SK-N-SH treated with all-trans-retinoic acid at 6 μM for 48 hours (cell line): ENCODE results near the gene EPN3.

ENCODE experiments used
- ATAC-seq: fragments of 200-7000 bp; cut with Tn5 transposase; 3 replicates; pipeline ENCODE4 v1.9.1; 2020; ENCODE audit warnings: mild to moderate bottlenecking, moderate library complexity
- ARNTL ChIP-seq: fragments of 450-650 bp; formaldehyde crosslinking; IDR thresholded peaks from 2 replicates; pipeline ENCODE4 v1.5.0; 2020; ENCODE audit warnings: low read depth, mild to moderate bottlenecking, moderate library complexity, borderline replicate concordance
- BACH2 ChIP-seq: fragments of 250-450 bp; sonication (Bioruptor Pico); IDR thresholded peaks from 2 replicates; pipeline ENCODE4 v1.9.0; 2021; ENCODE audit warnings: mild to moderate bottlenecking, borderline replicate concordance
- CSDC2 ChIP-seq: fragments of 250-450 bp; sonication (Bioruptor Pico); IDR thresholded peaks from 2 replicates; pipeline ENCODE4 v1.5.0; 2020; ENCODE audit warnings: mild to moderate bottlenecking, moderate library complexity
- CSRNP3 ChIP-seq: fragments of 250-450 bp; sonication (Bioruptor Pico); IDR thresholded peaks from 2 replicates; pipeline ENCODE4 v1.5.1; 2021; ENCODE audit warnings: mild to moderate bottlenecking, moderate library complexity
- ESRRG ChIP-seq: fragments of 250-450 bp; sonication (Bioruptor Pico); IDR thresholded peaks from 2 replicates; pipeline ENCODE4 v1.6.1; 2021; ENCODE audit warnings: mild to moderate bottlenecking
- GLIS3 ChIP-seq: fragments of 250-450 bp; sonication (Bioruptor Pico); IDR thresholded peaks from 2 replicates; pipeline ENCODE4 v1.5.0; 2020; ENCODE audit warnings: mild to moderate bottlenecking, moderate library complexity
- ISL1 ChIP-seq: fragments of 250-450 bp; sonication (Bioruptor Pico); IDR thresholded peaks from 2 replicates; pipeline ENCODE4 v2.1.2; 2022; ENCODE audit warnings: mild to moderate bottlenecking, moderate library complexity
- OSR1 ChIP-seq: fragments of 250-450 bp; sonication (Bioruptor Pico); IDR thresholded peaks from 2 replicates; pipeline ENCODE4 v1.8.0; 2022; ENCODE audit warnings: moderate library complexity, mild to moderate bottlenecking, inconsistent platforms
- PATZ1 ChIP-seq: fragments of 250-450 bp; sonication (Bioruptor Pico); IDR thresholded peaks from 2 replicates; pipeline ENCODE4 v1.8.0; 2020; ENCODE audit warnings: mild to moderate bottlenecking, moderate library complexity, borderline replicate concordance
- PPARA ChIP-seq: fragments of 250-450 bp; sonication (Bioruptor Pico); IDR thresholded peaks from 2 replicates; pipeline ENCODE4 v1.5.0; 2020; ENCODE audit warnings: mild to moderate bottlenecking, borderline replicate concordance
- RARB ChIP-seq: fragments of 250-450 bp; sonication (Bioruptor Pico); IDR thresholded peaks from 2 replicates; pipeline ENCODE4 v1.8.0; 2021; ENCODE audit warnings: mild to moderate bottlenecking, moderate library complexity
- SNAI2 ChIP-seq: fragments of 250-450 bp; sonication (Bioruptor Pico); IDR thresholded peaks from 2 replicates; pipeline ENCODE4 v1.5.0; 2020; ENCODE audit warnings: mild to moderate bottlenecking, moderate library complexity
- TCF4 ChIP-seq: fragments of 250-450 bp; sonication (Bioruptor Pico); IDR thresholded peaks from 2 replicates; pipeline ENCODE4 v1.8.0; 2021; ENCODE audit warnings: mild to moderate bottlenecking, moderate library complexity, borderline replicate concordance
- TOX ChIP-seq: fragments of 250-450 bp; sonication (Bioruptor Pico); IDR thresholded peaks from 2 replicates; pipeline ENCODE4 v1.8.0; 2021; ENCODE audit warnings: mild to moderate bottlenecking, moderate library complexity, borderline replicate concordance
- TSHZ2 ChIP-seq: fragments of 250-450 bp; sonication (Bioruptor Pico); IDR thresholded peaks from 2 replicates; pipeline ENCODE4 v1.5.0; 2020; ENCODE audit warnings: mild to moderate bottlenecking, moderate library complexity
- ZC3H10 ChIP-seq: fragments of 250-450 bp; sonication (Bioruptor Pico); IDR thresholded peaks from 2 replicates; pipeline ENCODE4 v1.5.1; 2021; ENCODE audit warnings: mild to moderate bottlenecking, moderate library complexity
- ZFP3 ChIP-seq: fragments of 250-450 bp; sonication (Bioruptor Pico); IDR thresholded peaks from 2 replicates; pipeline ENCODE4 v1.5.0; 2020; ENCODE audit warnings: mild to moderate bottlenecking, moderate library complexity
- ZFP30 ChIP-seq: fragments of 450-650 bp; formaldehyde crosslinking; IDR thresholded peaks from 2 replicates; pipeline ENCODE4 v1.5.0; 2022; ENCODE audit warnings: mild to moderate bottlenecking, moderate library complexity
- ZNF565 ChIP-seq: fragments of 450-650 bp; formaldehyde crosslinking; conservative IDR thresholded peaks from 2 replicates; pipeline ENCODE4 v1.5.0; 2020; ENCODE audit warnings: low read depth, mild to moderate bottlenecking, moderate library complexity
- ZNF70 ChIP-seq: fragments of 450-650 bp; formaldehyde crosslinking; IDR thresholded peaks from 2 replicates; pipeline ENCODE4 v1.5.0; 2020; ENCODE audit warnings: mild to moderate bottlenecking, moderate library complexity
- ZNF8 ChIP-seq: fragments of 450-650 bp; formaldehyde crosslinking; IDR thresholded peaks from 2 replicates; pipeline ENCODE4 v1.5.0; 2020; ENCODE audit warnings: mild to moderate bottlenecking, moderate library complexity
- TF ChIP-seq, protein P1 (sequence below): fragments of 250-450 bp; sonication (Bioruptor Pico); IDR thresholded peaks from 2 replicates; pipeline ENCODE4 v1.5.1; 2020; ENCODE audit warnings: low read depth, mild to moderate bottlenecking, moderate library complexity

Gene EPN3

GRCh38 chr17:50573866-50574611 lies 41.5 kb downstream of the EPN3 start:
- no peak for ATAC-seq
- TF ChIP-seq PPARA (CRISPR knock-in tag) (no peak), ARNTL (CRISPR knock-in tag) (no peak), ZNF70 (CRISPR knock-in tag) (no peak), TCF4 (no peak), ESRRG (CRISPR knock-in tag) (no peak), SNAI2 (CRISPR knock-in tag) (no peak), TOX (CRISPR knock-in tag) (no peak), ZFP3 (no peak), ZNF565 (CRISPR knock-in tag) (no peak)

- ATAC-seq = 0 out of 3 replicates have a peak, but pooled peaks have one; percentile 8
- TF ChIP-seq, protein P1, sequence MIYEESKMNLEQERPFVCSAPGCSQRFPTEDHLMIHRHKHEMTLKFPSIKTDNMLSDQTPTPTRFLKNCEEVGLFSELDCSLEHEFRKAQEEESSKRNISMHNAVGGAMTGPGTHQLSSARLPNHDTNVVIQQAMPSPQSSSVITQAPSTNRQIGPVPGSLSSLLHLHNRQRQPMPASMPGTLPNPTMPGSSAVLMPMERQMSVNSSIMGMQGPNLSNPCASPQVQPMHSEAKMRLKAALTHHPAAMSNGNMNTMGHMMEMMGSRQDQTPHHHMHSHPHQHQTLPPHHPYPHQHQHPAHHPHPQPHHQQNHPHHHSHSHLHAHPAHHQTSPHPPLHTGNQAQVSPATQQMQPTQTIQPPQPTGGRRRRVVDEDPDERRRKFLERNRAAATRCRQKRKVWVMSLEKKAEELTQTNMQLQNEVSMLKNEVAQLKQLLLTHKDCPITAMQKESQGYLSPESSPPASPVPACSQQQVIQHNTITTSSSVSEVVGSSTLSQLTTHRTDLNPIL (CRISPR knock-in tag) = no peak
- TF ChIP-seq RARB = no peak
- TF ChIP-seq ZFP3 = no peak
- no peak for TF ChIP-seq OSR1
- TF ChIP-seq ZFP30 = no peak
- TF ChIP-seq ZNF565 (CRISPR knock-in tag) = no peak
- no peak for TF ChIP-seq TSHZ2
- TF ChIP-seq ZNF70 (CRISPR knock-in tag) = no peak
- TF ChIP-seq PPARA (CRISPR knock-in tag) = no peak
- TF ChIP-seq ZC3H10 (CRISPR knock-in tag) = no peak
- no peak for TF ChIP-seq TCF4
- TF ChIP-seq BACH2 (CRISPR knock-in tag) = no peak
- TF ChIP-seq ESRRG (CRISPR knock-in tag) = no peak
- no peak for TF ChIP-seq ZNF8 (CRISPR knock-in tag)
- no peak for TF ChIP-seq ARNTL (CRISPR knock-in tag)
- TF ChIP-seq CSDC2 (CRISPR knock-in tag) = no peak
- TF ChIP-seq GLIS3 (CRISPR knock-in tag) = no peak
- TF ChIP-seq SNAI2 (CRISPR knock-in tag) = no peak
- TF ChIP-seq PATZ1 (CRISPR knock-in tag) = no peak
- no peak for TF ChIP-seq ISL1 (CRISPR knock-in tag)
These were observed 43.2 kb downstream of the EPN3 start for GRCh38 chr17:50575581-50576210.

DNA sequence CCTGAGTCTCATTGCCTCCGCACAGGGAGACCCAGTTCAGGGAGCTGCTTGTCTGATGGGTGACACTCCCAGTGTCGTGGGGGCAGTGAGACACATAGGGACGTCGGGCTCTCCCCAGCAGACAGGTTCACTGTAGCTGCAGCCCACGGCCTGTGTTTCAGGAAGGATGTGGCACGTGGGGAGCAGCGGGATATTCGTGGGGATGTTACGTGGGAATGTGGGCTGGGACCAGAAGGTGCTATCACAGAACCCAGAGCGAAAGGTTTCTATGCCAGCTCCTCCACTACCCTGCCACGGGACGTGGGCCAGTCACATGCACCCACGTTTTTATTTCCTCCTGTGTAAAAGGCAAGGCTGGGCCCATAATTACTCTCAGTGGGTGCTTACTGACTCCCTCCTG lies 44.3 kb downstream of the EPN3 start:
- ATAC-seq = no peak
- TF ChIP-seq TCF4 (no peak), BACH2 (CRISPR knock-in tag) (no peak), ZFP30 (no peak), ZNF70 (CRISPR knock-in tag) (no peak)
- TF ChIP-seq, all 23 proteins: peak for 0

DNA sequence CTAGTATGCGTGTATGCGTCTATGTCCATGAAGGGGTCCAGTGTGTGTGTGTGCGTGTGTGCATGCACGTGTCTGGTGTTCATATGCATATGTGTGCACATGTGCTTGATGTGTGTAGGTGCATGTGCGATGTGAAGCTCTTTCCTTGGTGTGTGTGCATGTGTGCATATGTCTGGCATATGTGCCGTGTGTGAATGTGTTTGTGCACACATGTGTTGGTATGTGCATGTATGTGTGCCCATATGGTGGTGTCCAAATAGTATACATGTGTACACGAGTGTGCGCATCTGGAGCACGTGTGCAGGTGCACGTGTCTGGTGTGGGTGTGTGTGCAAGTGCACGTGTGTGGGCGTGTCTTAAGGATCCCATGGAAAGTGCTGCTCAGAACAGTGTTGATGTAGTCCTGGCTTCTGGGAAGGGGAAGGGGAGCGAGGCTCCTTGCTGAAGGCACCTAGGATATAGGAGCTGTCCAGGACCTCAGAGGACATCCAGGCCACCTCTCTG lies 45.0 kb downstream of the EPN3 start:
- no peak for ATAC-seq
- TF ChIP-seq ARNTL (CRISPR knock-in tag) (no peak), CSRNP3 (CRISPR knock-in tag) (no peak), ZFP30 (no peak), ESRRG (CRISPR knock-in tag) (no peak), GLIS3 (CRISPR knock-in tag) (no peak), ZFP3 (no peak), TSHZ2 (no peak), RARB (no peak), TOX (CRISPR knock-in tag) (no peak), PATZ1 (CRISPR knock-in tag) (no peak)
